ENCODE measurements around the gene ZCCHC17. TPM values are rescaled to one million over a fixed set of nuclear protein-coding genes. Genes with fewer than 3 reads are reported as not detected.
"Not testable (repeated sequence)": the region's sequence is repeated elsewhere in the genome, so short reads cannot be mapped to it uniquely, and the experiment has no call there.

ZCCHC17 gene
- total RNA-seq, 2 donors from 2014 or later, result 35.3 to 37.8 TPM

DNA sequence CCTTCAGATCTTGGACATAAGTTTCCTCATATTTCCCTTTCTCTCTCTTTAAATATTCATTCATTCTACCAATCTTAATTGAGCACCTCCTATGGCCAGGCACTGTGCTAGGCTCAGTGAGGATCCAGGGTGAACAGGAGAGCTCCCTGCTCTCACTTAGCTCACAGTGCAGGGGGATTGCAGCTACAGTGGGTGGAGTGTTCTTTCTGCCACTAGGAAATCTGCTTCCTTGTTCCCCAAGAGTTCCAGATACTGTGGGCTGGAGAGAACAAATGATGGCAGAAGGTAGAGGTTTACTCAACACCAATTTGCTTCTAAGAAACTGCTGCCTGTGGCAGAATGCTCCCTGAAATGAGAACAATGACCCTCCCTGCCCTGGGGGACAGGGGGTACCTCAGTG, 81.2 kb downstream of the ZCCHC17 start:
- H3K36me3 Mint-ChIP-seq, result no peaks in the 10 kb centered on the region
- peaks cover 4 to 5% of the 10 kb centered on the region in 2 donors for H3K27me3 Mint-ChIP-seq
- no peak overlapping the region for H3K4me3 Mint-ChIP-seq
- DNase-seq (ENCODE audit: low spot score), result no peak
- ATAC-seq, result no peak
- no peaks in the 10 kb centered on the region for H3K9me3 Mint-ChIP-seq
- H3K4me1 Mint-ChIP-seq (ENCODE audit: low read depth in 2 of 2), result peaks cover 5 to 12% of the 10 kb centered on the region in 2 donors
- no peak overlapping the region for H3K27ac Mint-ChIP-seq

- DNase-seq (ENCODE audit: low spot score) (no peak), ATAC-seq (no peak)
- peaks cover 4 to 5% of the 10 kb centered on the region in 2 donors for H3K27me3 Mint-ChIP-seq
- H3K4me3 Mint-ChIP-seq, result no peak overlapping the region
- no peaks in the 10 kb centered on the region for H3K9me3 Mint-ChIP-seq
- H3K4me1 Mint-ChIP-seq (ENCODE audit: low read depth in 2 of 2), result peaks cover 5% of the 10 kb centered on the region in 2 donors
- H3K36me3 Mint-ChIP-seq, result no peaks in the 10 kb centered on the region
- H3K27ac Mint-ChIP-seq, result no peak overlapping the region
Observed at GRCh38 chr1:31380181-31380580, 83.3 kb downstream of the ZCCHC17 start.

GRCh38 chr1:31381394-31382294, 84.8 kb downstream of the ZCCHC17 start:
- Mint-ChIP-seq H3K27me3 (peaks cover 8 to 11% of the 10 kb centered on the region in 2 donors), H3K9me3 (no peaks in the 10 kb centered on the region), H3K36me3 (no peaks in the 10 kb centered on the region), H3K4me3 (no peak overlapping the region), H3K27ac (no peak overlapping the region), H3K4me1 (ENCODE audit: low read depth in 2 of 2) (peaks cover 1% of the 10 kb centered on the region in 2 donors)
- ATAC-seq (peak; percentile 6 to 26), DNase-seq (ENCODE audit: low spot score) (no peak)

GRCh38 chr1:31382379-31382989, 85.7 kb downstream of the ZCCHC17 start:
- Mint-ChIP-seq H3K27ac (no peak overlapping the region), H3K36me3 (no peaks in the 10 kb centered on the region), H3K27me3 (peaks cover 11 to 16% of the 10 kb centered on the region in 2 donors), H3K4me3 (no peak overlapping the region), H3K4me1 (ENCODE audit: low read depth in 2 of 2) (no peaks in the 10 kb centered on the region), H3K9me3 (no peaks in the 10 kb centered on the region)
- DNase-seq (ENCODE audit: low spot score) (no peak), ATAC-seq (no peak)

DNA sequence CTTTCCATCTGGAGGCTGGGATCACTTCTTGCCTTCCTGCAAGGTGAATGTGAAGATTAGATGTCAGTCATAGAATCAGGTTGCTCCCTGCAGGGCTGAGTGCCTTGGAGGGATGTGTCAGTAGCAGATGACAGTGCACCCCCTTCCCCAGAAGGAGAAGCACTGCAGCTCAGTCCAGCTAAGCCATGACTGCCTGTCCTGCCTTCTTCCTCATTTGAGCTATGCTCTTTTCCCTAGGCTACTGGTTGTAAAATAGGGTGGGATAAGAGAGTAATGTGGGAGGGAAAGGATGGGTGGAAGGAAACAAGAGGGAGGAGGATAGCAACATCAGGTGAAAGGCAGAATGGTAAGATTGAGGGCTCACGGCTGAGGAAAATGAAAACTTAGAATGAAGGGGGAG, 87.1 kb downstream of the ZCCHC17 start:
- H3K9me3 Mint-ChIP-seq, result no peaks in the 10 kb centered on the region
- DNase-seq (ENCODE audit: low spot score) (no peak), ATAC-seq (no peak)
- H3K4me3 Mint-ChIP-seq, result no peak overlapping the region
- H3K27me3 Mint-ChIP-seq, result peaks cover 16 to 17% of the 10 kb centered on the region in 2 donors
- H3K4me1 Mint-ChIP-seq (ENCODE audit: low read depth in 2 of 2), result no peaks in the 10 kb centered on the region
- no peaks in the 10 kb centered on the region for H3K36me3 Mint-ChIP-seq
- no peak overlapping the region for H3K27ac Mint-ChIP-seq

GRCh38 chr1:31386576-31387243, 89.9 kb downstream of the ZCCHC17 start:
- not testable (repeated sequence) for H3K4me1 Mint-ChIP-seq (ENCODE audit: low read depth in 2 of 2); ATAC-seq; H3K9me3 Mint-ChIP-seq; DNase-seq (ENCODE audit: low spot score); H3K27ac Mint-ChIP-seq; H3K4me3 Mint-ChIP-seq; H3K36me3 Mint-ChIP-seq
- peaks cover 16 to 17% of the 10 kb centered on the region in 2 donors for H3K27me3 Mint-ChIP-seq

- Mint-ChIP-seq H3K9me3 (no peaks in the 10 kb centered on the region), H3K4me1 (ENCODE audit: low read depth in 2 of 2) (no peaks in the 10 kb centered on the region), H3K27ac (peak overlapping the region in 1 of 2 donors; percentile 34), H3K27me3 (peaks cover 11 to 12% of the 10 kb centered on the region in 2 donors), H3K4me3 (no peak overlapping the region), H3K36me3 (no peaks in the 10 kb centered on the region)
- ATAC-seq (peak in 1 of 2 donors; percentile 36), DNase-seq (ENCODE audit: low spot score) (no peak)
Observed at GRCh38 chr1:31387612-31388011, 90.8 kb downstream of the ZCCHC17 start.

DNA sequence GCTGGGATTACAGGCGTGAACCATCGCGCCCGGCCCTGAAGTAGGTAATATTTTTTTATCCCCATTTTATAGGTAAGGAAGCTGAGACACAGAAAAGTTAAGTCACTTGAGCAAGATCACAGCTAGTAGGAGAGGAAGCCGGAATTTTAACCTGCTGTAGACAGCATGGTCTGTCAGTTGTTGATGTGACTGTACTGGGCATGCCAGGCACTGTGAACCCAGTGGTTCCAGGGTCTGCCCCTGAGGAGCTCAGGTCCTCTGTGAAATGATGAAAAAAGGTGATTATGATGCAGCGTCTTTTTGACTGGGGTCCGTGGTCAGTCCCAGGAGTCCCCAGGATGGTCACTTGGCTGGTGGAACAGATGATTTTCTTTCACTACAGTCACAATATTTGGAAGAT, 92.8 kb downstream of the ZCCHC17 start:
- Mint-ChIP-seq H3K9me3 (no peaks in the 10 kb centered on the region), H3K27me3 (peaks cover 11 to 12% of the 10 kb centered on the region in 2 donors), H3K27ac (no peak overlapping the region), H3K4me1 (ENCODE audit: low read depth in 2 of 2) (peaks cover 0 to 5% of the 10 kb centered on the region in 2 donors), H3K4me3 (no peak overlapping the region), H3K36me3 (no peaks in the 10 kb centered on the region)
- ATAC-seq, result no peak
- DNase-seq (ENCODE audit: low spot score), result no peak

DNA sequence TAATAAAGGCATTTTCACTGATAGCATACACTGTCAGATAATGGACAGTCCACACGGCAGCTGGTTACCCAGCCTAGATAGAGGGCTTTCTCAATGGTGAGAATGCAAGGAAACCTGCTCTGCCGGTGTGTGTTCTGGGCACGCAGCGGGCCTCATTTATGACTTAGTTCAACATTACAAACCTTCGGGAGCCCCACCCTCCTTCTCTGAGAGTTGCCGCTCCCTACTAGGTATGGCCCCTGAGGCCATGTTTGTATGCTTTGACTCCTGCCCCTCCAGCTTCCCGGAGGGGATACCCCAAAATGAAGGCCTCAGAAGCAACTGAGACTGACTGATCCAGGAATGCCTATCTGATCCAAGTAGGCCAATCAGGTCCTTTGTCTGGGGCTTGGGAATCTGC, 93.2 kb downstream of the ZCCHC17 start:
- Mint-ChIP-seq H3K9me3 (no peaks in the 10 kb centered on the region), H3K27me3 (peaks cover 11 to 12% of the 10 kb centered on the region in 2 donors)

GRCh38 chr1:31393463-31393862, 96.6 kb downstream of the ZCCHC17 start:
- Mint-ChIP-seq H3K27me3 (no peaks in the 10 kb centered on the region), H3K4me1 (ENCODE audit: low read depth in 2 of 2) (peaks cover 6 to 21% of the 10 kb centered on the region in 2 donors), H3K27ac (no peak overlapping the region), H3K36me3 (no peaks in the 10 kb centered on the region), H3K4me3 (no peak overlapping the region), H3K9me3 (no peaks in the 10 kb centered on the region)
- DNase-seq (ENCODE audit: low spot score) (no peak), ATAC-seq (no peak)

More for the DNA sequence above, 93.2 kb downstream of the ZCCHC17 start:
- Mint-ChIP-seq H3K4me3 (no peak overlapping the region), H3K36me3 (no peaks in the 10 kb centered on the region), H3K27ac (no peak overlapping the region), H3K4me1 (ENCODE audit: low read depth in 2 of 2) (peaks cover 0 to 8% of the 10 kb centered on the region in 2 donors)
- DNase-seq (ENCODE audit: low spot score) (no peak), ATAC-seq (no peak)

DNA sequence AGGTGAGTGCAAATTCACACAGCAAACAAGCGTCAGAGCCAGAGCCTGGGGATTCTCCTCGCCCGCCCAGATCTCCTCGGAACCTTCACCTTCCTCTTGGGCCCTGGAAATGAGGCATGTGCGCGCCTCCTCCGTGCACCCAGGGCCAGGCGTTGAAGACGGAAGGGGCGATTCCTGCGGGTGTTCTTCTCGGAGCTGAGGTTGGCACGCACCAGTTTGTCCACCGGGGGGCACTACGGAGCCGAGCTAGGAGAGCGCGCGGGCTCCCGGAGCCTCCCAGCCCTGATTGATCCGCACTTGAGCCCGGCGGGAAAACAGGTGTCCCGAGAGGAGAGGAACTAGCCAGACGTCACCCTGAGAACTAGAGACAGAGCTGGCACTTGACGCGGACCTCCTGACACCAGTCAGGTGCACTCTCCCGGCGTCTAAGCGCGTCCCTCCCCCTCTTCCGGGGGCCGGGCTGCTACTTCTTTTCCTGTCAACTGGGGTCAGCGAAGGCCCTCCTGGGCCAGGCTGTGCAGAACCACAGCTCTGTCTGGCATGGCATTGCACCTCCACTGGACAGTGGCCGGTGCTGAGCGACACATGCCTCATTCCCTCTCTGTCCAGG, 97.9 kb downstream of the ZCCHC17 start:
- peaks cover 6 to 21% of the 10 kb centered on the region in 2 donors for H3K4me1 Mint-ChIP-seq (ENCODE audit: low read depth in 2 of 2)
- H3K27ac Mint-ChIP-seq, result peak overlapping the region in 1 of 2 donors; percentile 54
- no peaks in the 10 kb centered on the region for H3K27me3 Mint-ChIP-seq
- ATAC-seq (peak; percentile 87 to 90), DNase-seq (ENCODE audit: low spot score) (peak; percentile 84)
- H3K4me3 Mint-ChIP-seq, result peak overlapping the region; percentile 80
- H3K36me3 Mint-ChIP-seq, result no peaks in the 10 kb centered on the region
- no peaks in the 10 kb centered on the region for H3K9me3 Mint-ChIP-seq

DNA sequence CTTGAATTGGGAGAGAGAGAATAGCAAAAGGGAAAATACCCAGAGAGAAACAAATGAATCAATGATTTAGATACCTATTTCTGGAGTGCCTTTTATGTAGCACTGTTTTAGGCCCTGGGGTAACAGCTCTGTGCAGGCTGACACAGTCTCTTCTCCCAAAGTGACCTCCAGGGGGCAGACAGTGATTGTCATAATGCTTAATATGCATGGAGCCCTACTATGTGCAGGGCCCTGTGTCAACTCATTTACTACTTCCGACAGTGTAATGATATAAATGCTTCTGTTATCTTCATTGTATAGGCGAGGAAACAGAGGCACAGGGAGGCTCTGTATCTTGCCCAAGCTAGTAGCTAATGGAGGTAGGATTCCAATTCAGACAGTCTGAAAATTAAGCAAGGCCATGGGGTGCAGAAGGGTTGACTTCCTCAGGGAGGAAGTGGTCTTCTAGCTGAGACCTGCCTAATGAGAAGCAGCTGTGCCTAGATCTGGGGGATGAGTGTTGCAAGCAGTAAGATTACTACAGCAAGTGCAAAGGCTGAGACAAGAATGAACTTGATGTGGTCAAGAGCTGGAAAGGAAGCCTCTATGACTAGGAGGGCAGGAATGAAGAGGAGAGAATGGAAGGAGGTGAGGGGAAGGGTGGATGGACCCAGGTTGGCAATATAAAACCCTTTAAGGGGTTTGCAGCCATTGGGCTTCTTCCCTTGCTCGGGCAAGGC, 100.0 kb downstream of the ZCCHC17 start:
- Mint-ChIP-seq H3K27ac (no peak overlapping the region), H3K4me1 (ENCODE audit: low read depth in 2 of 2) (peaks cover 13 to 26% of the 10 kb centered on the region in 2 donors), H3K4me3 (no peak overlapping the region), H3K36me3 (no peaks in the 10 kb centered on the region), H3K27me3 (no peaks in the 10 kb centered on the region), H3K9me3 (no peaks in the 10 kb centered on the region)
- DNase-seq (ENCODE audit: low spot score) (no peak), ATAC-seq (peak; percentile 13 to 36)

Measured in natural killer cell treated with Interleukin-12 subunit alpha and Interleukin-12 subunit beta and Interleukin-15 and Interleukin-18, amount 100 ng/mL, for 72 hours (primary cell).